Hepatocyte (in vitro differentiated cells): ENCODE data around the gene ERFE.

Experiments
- CTCF ChIP-seq: fragments of 200-600 bp; sonication (generic); IDR thresholded peaks from 2 replicates; pipeline ENCODE4 v1.5.1; 2016; ENCODE audit warnings: antibody characterized with exemption, mild to moderate bottlenecking; ENCODE audit not compliant: poor library complexity
- EZH2 ChIP-seq: fragments of 200-600 bp; sonication (generic); IDR thresholded peaks from 2 replicates; pipeline ENCODE4 v1.6.1; 2016; ENCODE audit warnings: antibody characterized with exemption, mild to moderate bottlenecking, borderline replicate concordance
- EZH2phosphoT487 ChIP-seq: fragments of 200-600 bp; sonication (generic); IDR thresholded peaks from one replicate; pipeline ENCODE4 v1.6.1; 2018; ENCODE audit warnings: antibody characterized with exemption, mild to moderate bottlenecking, low read depth, moderate library complexity; ENCODE audit not compliant: unreplicated experiment, severe bottlenecking

GRCh38 chr2:238158018-238158508, 707 bp upstream of the ERFE start:
- TF ChIP-seq CTCF (no peak), EZH2 (no peak), EZH2phosphoT487 (no peak)
